SK-N-SH treated with all-trans-retinoic acid at 6 μM for 48 hours (cell line): ENCODE data around the gene ZNF423.

ENCODE experiments used
- ATAC-seq: fragments of 200-7000 bp; cut with Tn5 transposase; 3 replicates; pipeline ENCODE4 v1.9.1; 2020; ENCODE audit warnings: mild to moderate bottlenecking, moderate library complexity
- ARNTL ChIP-seq: fragments of 450-650 bp; formaldehyde crosslinking; IDR thresholded peaks from 2 replicates; pipeline ENCODE4 v1.5.0; 2020; ENCODE audit warnings: low read depth, mild to moderate bottlenecking, moderate library complexity, borderline replicate concordance
- BACH2 ChIP-seq: fragments of 250-450 bp; sonication (Bioruptor Pico); IDR thresholded peaks from 2 replicates; pipeline ENCODE4 v1.9.0; 2021; ENCODE audit warnings: mild to moderate bottlenecking, borderline replicate concordance
- CSDC2 ChIP-seq: fragments of 250-450 bp; sonication (Bioruptor Pico); IDR thresholded peaks from 2 replicates; pipeline ENCODE4 v1.5.0; 2020; ENCODE audit warnings: mild to moderate bottlenecking, moderate library complexity
- ESRRG ChIP-seq: fragments of 250-450 bp; sonication (Bioruptor Pico); IDR thresholded peaks from 2 replicates; pipeline ENCODE4 v1.6.1; 2021; ENCODE audit warnings: mild to moderate bottlenecking
- ISL1 ChIP-seq: fragments of 250-450 bp; sonication (Bioruptor Pico); IDR thresholded peaks from 2 replicates; pipeline ENCODE4 v2.1.2; 2022; ENCODE audit warnings: mild to moderate bottlenecking, moderate library complexity
- PPARA ChIP-seq: fragments of 250-450 bp; sonication (Bioruptor Pico); IDR thresholded peaks from 2 replicates; pipeline ENCODE4 v1.5.0; 2020; ENCODE audit warnings: mild to moderate bottlenecking, borderline replicate concordance
- RARB ChIP-seq: fragments of 250-450 bp; sonication (Bioruptor Pico); IDR thresholded peaks from 2 replicates; pipeline ENCODE4 v1.8.0; 2021; ENCODE audit warnings: mild to moderate bottlenecking, moderate library complexity
- TCF4 ChIP-seq: fragments of 250-450 bp; sonication (Bioruptor Pico); IDR thresholded peaks from 2 replicates; pipeline ENCODE4 v1.8.0; 2021; ENCODE audit warnings: mild to moderate bottlenecking, moderate library complexity, borderline replicate concordance
- TOX ChIP-seq: fragments of 250-450 bp; sonication (Bioruptor Pico); IDR thresholded peaks from 2 replicates; pipeline ENCODE4 v1.8.0; 2021; ENCODE audit warnings: mild to moderate bottlenecking, moderate library complexity, borderline replicate concordance
- ZC3H10 ChIP-seq: fragments of 250-450 bp; sonication (Bioruptor Pico); IDR thresholded peaks from 2 replicates; pipeline ENCODE4 v1.5.1; 2021; ENCODE audit warnings: mild to moderate bottlenecking, moderate library complexity
- ZFP3 ChIP-seq: fragments of 250-450 bp; sonication (Bioruptor Pico); IDR thresholded peaks from 2 replicates; pipeline ENCODE4 v1.5.0; 2020; ENCODE audit warnings: mild to moderate bottlenecking, moderate library complexity
- ZFP30 ChIP-seq: fragments of 450-650 bp; formaldehyde crosslinking; IDR thresholded peaks from 2 replicates; pipeline ENCODE4 v1.5.0; 2022; ENCODE audit warnings: mild to moderate bottlenecking, moderate library complexity
- ZNF565 ChIP-seq: fragments of 450-650 bp; formaldehyde crosslinking; conservative IDR thresholded peaks from 2 replicates; pipeline ENCODE4 v1.5.0; 2020; ENCODE audit warnings: low read depth, mild to moderate bottlenecking, moderate library complexity
- ZNF8 ChIP-seq: fragments of 450-650 bp; formaldehyde crosslinking; IDR thresholded peaks from 2 replicates; pipeline ENCODE4 v1.5.0; 2020; ENCODE audit warnings: mild to moderate bottlenecking, moderate library complexity
- TF ChIP-seq, protein P1 (sequence below): fragments of 250-450 bp; sonication (Bioruptor Pico); IDR thresholded peaks from 2 replicates; pipeline ENCODE4 v1.8.0; 2021; ENCODE audit warnings: low read depth, mild to moderate bottlenecking, moderate library complexity, borderline replicate concordance
- TF ChIP-seq, protein P2 (sequence below): fragments of 250-450 bp; sonication (Bioruptor Pico); IDR thresholded peaks from 2 replicates; pipeline ENCODE4 v1.5.0; 2020; ENCODE audit warnings: mild to moderate bottlenecking, moderate library complexity
- TF ChIP-seq, protein P3 (sequence below): fragments of 250-450 bp; sonication (Bioruptor Pico); IDR thresholded peaks from 2 replicates; pipeline ENCODE4 v1.5.1; 2021; ENCODE audit warnings: mild to moderate bottlenecking, moderate library complexity

Gene ZNF423

DNA sequence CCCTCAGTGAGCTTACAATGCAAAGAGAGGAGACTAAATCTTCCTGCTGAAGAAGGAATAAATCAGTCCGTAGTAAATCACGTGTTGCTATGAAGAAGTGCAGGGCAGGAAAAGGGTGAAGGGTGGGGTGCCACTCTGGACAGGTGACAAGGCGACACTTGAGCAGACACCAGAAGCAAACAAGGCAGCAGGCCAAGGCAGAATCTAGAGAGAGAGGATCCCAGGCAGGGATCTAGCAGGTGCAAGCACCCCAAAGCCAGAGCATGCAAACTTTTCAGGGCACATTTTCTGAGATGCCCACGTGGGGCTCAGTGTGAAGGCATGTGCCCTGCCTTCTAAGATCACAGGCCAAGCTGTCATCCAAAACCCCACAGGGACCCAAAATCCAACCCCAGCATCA, 193.3 kb downstream of the ZNF423 start (continued):
- TF ChIP-seq, protein P1, sequence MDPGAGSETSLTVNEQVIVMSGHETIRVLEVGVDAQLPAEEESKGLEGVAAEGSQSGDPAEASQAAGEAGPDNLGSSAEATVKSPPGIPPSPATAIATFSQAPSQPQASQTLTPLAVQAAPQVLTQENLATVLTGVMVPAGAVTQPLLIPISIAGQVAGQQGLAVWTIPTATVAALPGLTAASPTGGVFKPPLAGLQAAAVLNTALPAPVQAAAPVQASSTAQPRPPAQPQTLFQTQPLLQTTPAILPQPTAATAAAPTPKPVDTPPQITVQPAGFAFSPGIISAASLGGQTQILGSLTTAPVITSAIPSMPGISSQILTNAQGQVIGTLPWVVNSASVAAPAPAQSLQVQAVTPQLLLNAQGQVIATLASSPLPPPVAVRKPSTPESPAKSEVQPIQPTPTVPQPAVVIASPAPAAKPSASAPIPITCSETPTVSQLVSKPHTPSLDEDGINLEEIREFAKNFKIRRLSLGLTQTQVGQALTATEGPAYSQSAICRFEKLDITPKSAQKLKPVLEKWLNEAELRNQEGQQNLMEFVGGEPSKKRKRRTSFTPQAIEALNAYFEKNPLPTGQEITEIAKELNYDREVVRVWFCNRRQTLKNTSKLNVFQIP (CRISPR knock-in tag), result no peak

DNA sequence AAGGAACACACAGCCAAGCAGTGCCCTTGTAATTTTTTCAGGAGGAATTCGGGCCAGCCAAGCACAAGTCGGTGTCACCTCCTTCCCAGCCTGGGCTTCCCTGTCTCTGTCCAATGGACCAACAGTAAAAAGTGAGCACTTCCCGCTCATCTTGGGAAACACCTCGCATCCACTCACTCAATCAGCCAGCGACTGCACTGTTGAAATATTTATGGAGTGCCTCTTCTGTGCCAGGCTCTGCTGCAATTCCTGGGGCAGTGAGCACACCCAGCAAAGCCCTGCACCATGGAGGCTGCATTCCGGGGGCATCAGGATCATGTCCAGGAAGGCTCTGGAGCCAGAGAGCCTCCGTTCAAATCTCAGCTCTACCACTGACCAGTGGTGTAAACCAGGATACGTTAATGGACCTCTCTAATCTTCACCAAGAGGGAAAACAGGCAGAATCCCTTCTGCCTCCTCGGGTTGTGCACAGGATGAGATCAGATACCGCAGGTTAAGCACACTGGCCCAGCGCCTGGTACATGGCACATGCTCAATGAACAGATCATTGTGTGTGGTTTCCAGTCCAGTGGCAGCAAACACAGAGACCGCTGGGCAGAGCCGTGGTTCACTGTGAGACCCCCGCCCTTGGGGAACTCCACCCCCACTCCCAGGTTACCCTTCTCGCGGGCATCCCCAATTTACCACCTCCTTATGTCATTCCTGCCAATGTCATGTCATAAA, 194.3 kb downstream of the ZNF423 start:
- ATAC-seq, result peak; percentile 31
- peak; percentile 21; the same call in 1 of the 2 replicates for TF ChIP-seq TCF4 (CRISPR knock-in tag)
- TF ChIP-seq, protein P2, sequence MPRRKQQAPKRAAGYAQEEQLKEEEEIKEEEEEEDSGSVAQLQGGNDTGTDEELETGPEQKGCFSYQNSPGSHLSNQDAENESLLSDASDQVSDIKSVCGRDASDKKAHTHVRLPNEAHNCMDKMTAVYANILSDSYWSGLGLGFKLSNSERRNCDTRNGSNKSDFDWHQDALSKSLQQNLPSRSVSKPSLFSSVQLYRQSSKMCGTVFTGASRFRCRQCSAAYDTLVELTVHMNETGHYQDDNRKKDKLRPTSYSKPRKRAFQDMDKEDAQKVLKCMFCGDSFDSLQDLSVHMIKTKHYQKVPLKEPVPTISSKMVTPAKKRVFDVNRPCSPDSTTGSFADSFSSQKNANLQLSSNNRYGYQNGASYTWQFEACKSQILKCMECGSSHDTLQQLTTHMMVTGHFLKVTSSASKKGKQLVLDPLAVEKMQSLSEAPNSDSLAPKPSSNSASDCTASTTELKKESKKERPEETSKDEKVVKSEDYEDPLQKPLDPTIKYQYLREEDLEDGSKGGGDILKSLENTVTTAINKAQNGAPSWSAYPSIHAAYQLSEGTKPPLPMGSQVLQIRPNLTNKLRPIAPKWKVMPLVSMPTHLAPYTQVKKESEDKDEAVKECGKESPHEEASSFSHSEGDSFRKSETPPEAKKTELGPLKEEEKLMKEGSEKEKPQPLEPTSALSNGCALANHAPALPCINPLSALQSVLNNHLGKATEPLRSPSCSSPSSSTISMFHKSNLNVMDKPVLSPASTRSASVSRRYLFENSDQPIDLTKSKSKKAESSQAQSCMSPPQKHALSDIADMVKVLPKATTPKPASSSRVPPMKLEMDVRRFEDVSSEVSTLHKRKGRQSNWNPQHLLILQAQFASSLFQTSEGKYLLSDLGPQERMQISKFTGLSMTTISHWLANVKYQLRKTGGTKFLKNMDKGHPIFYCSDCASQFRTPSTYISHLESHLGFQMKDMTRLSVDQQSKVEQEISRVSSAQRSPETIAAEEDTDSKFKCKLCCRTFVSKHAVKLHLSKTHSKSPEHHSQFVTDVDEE (CRISPR knock-in tag), result 0 out of 2 replicates have a peak, but pooled peaks have one; percentile 21
- TF ChIP-seq, protein P1 (CRISPR knock-in tag), result no peak
- TF ChIP-seq, protein P3, sequence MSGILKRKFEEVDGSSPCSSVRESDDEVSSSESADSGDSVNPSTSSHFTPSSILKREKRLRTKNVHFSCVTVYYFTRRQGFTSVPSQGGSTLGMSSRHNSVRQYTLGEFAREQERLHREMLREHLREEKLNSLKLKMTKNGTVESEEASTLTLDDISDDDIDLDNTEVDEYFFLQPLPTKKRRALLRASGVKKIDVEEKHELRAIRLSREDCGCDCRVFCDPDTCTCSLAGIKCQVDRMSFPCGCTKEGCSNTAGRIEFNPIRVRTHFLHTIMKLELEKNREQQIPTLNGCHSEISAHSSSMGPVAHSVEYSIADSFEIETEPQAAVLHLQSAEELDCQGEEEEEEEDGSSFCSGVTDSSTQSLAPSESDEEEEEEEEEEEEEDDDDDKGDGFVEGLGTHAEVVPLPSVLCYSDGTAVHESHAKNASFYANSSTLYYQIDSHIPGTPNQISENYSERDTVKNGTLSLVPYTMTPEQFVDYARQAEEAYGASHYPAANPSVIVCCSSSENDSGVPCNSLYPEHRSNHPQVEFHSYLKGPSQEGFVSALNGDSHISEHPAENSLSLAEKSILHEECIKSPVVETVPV (CRISPR knock-in tag), result no peak
- TF ChIP-seq PPARA (CRISPR knock-in tag), result no peak

DNA sequence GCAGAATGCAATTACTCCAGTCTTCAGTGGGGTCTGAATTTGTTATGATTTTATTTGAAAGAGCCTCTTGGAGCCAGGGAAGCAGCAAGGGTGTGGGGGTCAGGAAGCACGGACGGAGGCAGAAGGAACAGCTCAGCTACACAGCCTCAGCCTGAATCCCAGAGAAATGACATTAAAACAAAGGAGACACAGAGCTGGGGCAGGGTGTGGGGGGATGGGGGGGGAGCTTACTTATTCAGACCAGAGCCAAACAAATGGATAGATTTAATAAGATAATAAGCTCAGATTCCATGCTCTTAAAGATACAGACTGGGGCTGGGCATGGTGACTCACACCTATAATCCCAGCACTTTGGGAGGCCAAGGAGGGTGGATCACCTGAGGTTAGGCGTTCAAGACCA, 195.3 kb downstream of the ZNF423 start:
- TF ChIP-seq, protein P3 (CRISPR knock-in tag), result no peak
- TF ChIP-seq, protein P2 (CRISPR knock-in tag), result no peak
- no peak for TF ChIP-seq ZFP3
- TF ChIP-seq ZC3H10 (CRISPR knock-in tag), result no peak
- TF ChIP-seq CSDC2 (CRISPR knock-in tag), result no peak
- TF ChIP-seq ARNTL, result no peak
- TF ChIP-seq ESRRG, result no peak
- TF ChIP-seq ISL1, result no peak
- TF ChIP-seq BACH2 (CRISPR knock-in tag), result no peak
- TF ChIP-seq, all 23 proteins: peak for 0
- no peak; the same call in 2 of the 3 replicates for ATAC-seq

DNA sequence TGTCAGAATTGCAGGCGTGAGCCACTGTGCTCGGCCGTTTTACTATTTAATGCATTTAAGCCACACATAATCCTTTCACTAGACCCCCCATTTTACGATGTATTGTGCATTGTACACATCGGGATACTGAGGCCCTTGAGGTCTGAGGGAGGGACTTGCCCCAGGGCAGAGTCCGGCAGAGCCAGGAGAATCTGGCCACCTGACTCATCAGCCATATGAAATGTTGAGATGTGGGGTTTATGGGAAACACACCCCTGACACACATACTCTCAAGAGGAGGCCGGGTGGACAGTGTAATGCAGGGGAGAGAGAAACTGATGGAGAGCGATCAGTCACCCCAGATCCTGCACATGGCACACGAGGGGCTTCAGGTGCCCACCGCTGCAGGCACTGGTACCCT, 196.6 kb downstream of the ZNF423 start:
- TF ChIP-seq RARB (CRISPR knock-in tag) (no peak), TOX (CRISPR knock-in tag) (no peak), ZNF8 (no peak), ARNTL (no peak), ESRRG (no peak), ZFP30 (no peak), ZNF565 (CRISPR knock-in tag) (no peak), ZC3H10 (CRISPR knock-in tag) (no peak), TCF4 (CRISPR knock-in tag) (no peak), ZFP3 (no peak)
- TF ChIP-seq, protein P1 (CRISPR knock-in tag), result no peak
- TF ChIP-seq, all 23 proteins: peak for 0
- no peak for ATAC-seq
